ENCODE results near the gene CCDC32. TPM values are rescaled to one million over a fixed set of nuclear protein-coding genes. Genes with fewer than 3 reads are reported as not detected.

CCDC32 gene
- total and polyA plus RNA-seq, 2 of the 8 experiments (the other 6 are each of a cell fraction or from before 2014, with no cell fraction given) = 8.9 to 12.1 TPM

GRCh38 chr15:40534371-40534770 is 30.5 kb downstream of the CCDC32 start (continued):
- TF ChIP-seq RNF2 (IDR thresholded peaks at IDR 0.05; ENCODE audit: borderline replicate concordance, low read depth, low read length, missing control alignments, poor library complexity, severe bottlenecking) (no peak), MAX (IDR thresholded peaks at IDR 0.05) (no peak), HDAC2 (IDR thresholded peaks at IDR 0.05; ENCODE audit: borderline replicate concordance in 1 of 2, low read depth in 2 of 2, low read length in 2 of 2) (no peak), TBP (IDR thresholded peaks at IDR 0.05; ENCODE audit: low read depth, low read length) (no peak), POU5F1 (IDR thresholded peaks at IDR 0.05; ENCODE audit: low read depth, low read length) (no peak)
